ENCODE measurements around the gene RIPPLY1. TPM values are rescaled to one million over a fixed set of nuclear protein-coding genes. Genes with fewer than 3 reads are reported as not detected.
A peak's percentile ranks its signal among the peaks of the same experiment; 100 is the strongest.

Gene RIPPLY1
- total and polyA plus RNA-seq, 4 donors = 1.2 to 3.0 (median 3.0) TPM; not detected in 1

GRCh38 chrX:106862972-106863688, 40.0 kb downstream of the RIPPLY1 start:
- no peaks in the 10 kb centered on the region for H3K4me1 ChIP-seq (ENCODE audit: control insufficient read depth in 4 of 4, insufficient read depth in 4 of 4, low read length in 3 of 4)
- H3K36me3 ChIP-seq (ENCODE audit: control insufficient read depth in 4 of 4, insufficient read depth in 3 of 4, low read depth in 1 of 4, low read length in 3 of 4) = no peaks in the 10 kb centered on the region
- DNase-seq (ENCODE audit: low spot score) = no peak
- peaks cover 0 to 2% (median 0%) of the 10 kb centered on the region in 4 donors for H3K27me3 ChIP-seq (ENCODE audit: control insufficient read depth in 4 of 4, insufficient read depth in 4 of 4, low read length in 3 of 4)
- H3K27ac ChIP-seq (ENCODE audit: low read depth in 1 of 2, low read length in 2 of 2) = no peak overlapping the region
- no peak overlapping the region for H3K4me3 ChIP-seq (ENCODE audit: low read depth in 1 of 3, low read length in 3 of 3)
- H3K9me3 ChIP-seq (ENCODE audit: control insufficient read depth in 4 of 4, low read length in 3 of 4) = peaks cover 0 to 3% (median 0%) of the 10 kb centered on the region in 4 donors
- 83% methylated on average over 13 of the region's 13 CpGs for WGBS
- TF ChIP-seq, protein P1, sequence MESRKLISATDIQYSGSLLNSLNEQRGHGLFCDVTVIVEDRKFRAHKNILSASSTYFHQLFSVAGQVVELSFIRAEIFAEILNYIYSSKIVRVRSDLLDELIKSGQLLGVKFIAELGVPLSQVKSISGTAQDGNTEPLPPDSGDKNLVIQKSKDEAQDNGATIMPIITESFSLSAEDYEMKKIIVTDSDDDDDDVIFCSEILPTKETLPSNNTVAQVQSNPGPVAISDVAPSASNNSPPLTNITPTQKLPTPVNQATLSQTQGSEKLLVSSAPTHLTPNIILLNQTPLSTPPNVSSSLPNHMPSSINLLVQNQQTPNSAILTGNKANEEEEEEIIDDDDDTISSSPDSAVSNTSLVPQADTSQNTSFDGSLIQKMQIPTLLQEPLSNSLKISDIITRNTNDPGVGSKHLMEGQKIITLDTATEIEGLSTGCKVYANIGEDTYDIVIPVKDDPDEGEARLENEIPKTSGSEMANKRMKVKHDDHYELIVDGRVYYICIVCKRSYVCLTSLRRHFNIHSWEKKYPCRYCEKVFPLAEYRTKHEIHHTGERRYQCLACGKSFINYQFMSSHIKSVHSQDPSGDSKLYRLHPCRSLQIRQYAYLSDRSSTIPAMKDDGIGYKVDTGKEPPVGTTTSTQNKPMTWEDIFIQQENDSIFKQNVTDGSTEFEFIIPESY (IDR thresholded peaks at IDR 0.05) = no peak
- TF ChIP-seq ATF3 (IDR thresholded peaks at IDR 0.05) = no peak
- no peak for TF ChIP-seq SP1 (IDR thresholded peaks at IDR 0.05)
- peak; percentile 13 for TF ChIP-seq CTCF (IDR thresholded peaks at IDR 0.05; ENCODE audit: low read depth, low read length, missing input control)
- TF ChIP-seq YY1 (IDR thresholded peaks at IDR 0.05) = no peak
- TF ChIP-seq MAX (IDR thresholded peaks at IDR 0.05) = no peak
- peak in 1 of 2 donors; percentile 41 for TF ChIP-seq RAD21 (IDR thresholded peaks at IDR 0.05)
- no peak overlapping the region for H3K9ac ChIP-seq (ENCODE audit: low read depth in 1 of 2, low read length in 2 of 2)

Other genes with a start within 250 kb of the RIPPLY1 start
- gene RNF128, start 176.6 kb downstream of the RIPPLY1 start, total RNA-seq = 10 to 100 TPM; 47.4 to 60.4 TPM
- gene RNF128, start 176.6 kb downstream of the RIPPLY1 start, polyA plus RNA-seq = 10 to 100 TPM; 23.1 to 39.5 TPM
- 10 to 100 TPM in 1 of 2 donors, 1 to 10 TPM in 1; 5.6 to 12.1 TPM for gene TBC1D8B, start 100.7 kb downstream of the RIPPLY1 start, total RNA-seq
- gene TBC1D8B, start 100.7 kb downstream of the RIPPLY1 start, polyA plus RNA-seq = 1 to 10 TPM; 3.7 to 3.9 TPM
- gene CLDN2, start 17.1 kb upstream of the RIPPLY1 start, total RNA-seq = 10 to 100 TPM in 1 of 2 donors, under 1 TPM in 1; 0.37 to 19.7 TPM
- 10 to 100 TPM; 21.7 to 25.5 TPM for gene CLDN2, start 17.1 kb upstream of the RIPPLY1 start, polyA plus RNA-seq
- 10 to 100 TPM in 1 of 2 donors, 1 to 10 TPM in 1; 5.8 to 11.0 TPM for gene MORC4, start 96.9 kb upstream of the RIPPLY1 start, total RNA-seq
- 10 to 100 TPM in 1 of 2 donors, 1 to 10 TPM in 1; 6.7 to 10.1 TPM for gene MORC4, start 96.9 kb upstream of the RIPPLY1 start, polyA plus RNA-seq
- 10 to 100 TPM in 1 of 2 donors, 1 to 10 TPM in 1; 9.7 to 17.6 TPM for gene RBM41, start 215.5 kb upstream of the RIPPLY1 start, total RNA-seq
- 10 to 100 TPM in 1 of 2 donors, 1 to 10 TPM in 1; 3.3 to 10.2 TPM for gene RBM41, start 215.5 kb upstream of the RIPPLY1 start, polyA plus RNA-seq

All from liver (tissue), 9 donors.